MG63 (cell line): ENCODE data around the gene TERT. TPM values are rescaled to one million over a fixed set of nuclear protein-coding genes. Genes with fewer than 3 reads are reported as not detected.
"Not testable (repeated sequence)": the region's sequence is repeated elsewhere in the genome, so short reads cannot be mapped to it uniquely, and the experiment has no call there.

Experiments
- DNase-seq: peaks from one replicate; pipeline ENCODE4 v3.0.0-alpha.2; 2020
- H3K27me3 ChIP-seq: fragments of 250-450 bp; sonication (Bioruptor Pico); 2 replicates; pipeline ENCODE4 v1.5.1; 2020; ENCODE audit warnings: mild to moderate bottlenecking, moderate library complexity
- H3K36me3 ChIP-seq: fragments of 250-450 bp; sonication (Bioruptor Pico); 2 replicates; pipeline ENCODE4 v1.5.1; 2020; ENCODE audit warnings: mild to moderate bottlenecking, moderate library complexity
- H3K4me3 ChIP-seq: fragments of 250-450 bp; sonication (Bioruptor Pico); 2 replicates; pipeline ENCODE4 v1.5.1; 2020; ENCODE audit warnings: mild to moderate bottlenecking, moderate library complexity
- H3K9me3 ChIP-seq: fragments of 250-450 bp; sonication (Bioruptor Pico); 2 replicates; pipeline ENCODE4 v1.5.1; 2020; ENCODE audit warnings: mild to moderate bottlenecking, moderate library complexity
- total RNA-seq: library from RNA; depleted of rRNA; stranded (reverse); fragments of >200 nt; shearing (Covaris generic); gene quantifications from 2 replicates; pipeline ENCODE4 v1.2.3, GENCODE V29; 2014; ENCODE audit warnings: low replicate concordance

The TERT gene
- total RNA-seq, 1 experiment from 2014 or later: 2.4 TPM

- Histone ChIP-seq H3K9me3 (no peaks in the 10 kb centered on the region), H3K36me3 (peaks cover 5% of the 10 kb centered on the region), H3K27me3 (no peaks in the 10 kb centered on the region), H3K4me3 (no peak overlapping the region)
- no peak for DNase-seq
These were observed 15.3 kb downstream of the TERT start for GRCh38 chr5:1279443-1280151.

GRCh38 chr5:1278656-1279442 lies 16.0 kb downstream of the TERT start:
- H3K27me3 ChIP-seq: no peaks in the 10 kb centered on the region
- no peak overlapping the region for H3K4me3 ChIP-seq
- H3K36me3 ChIP-seq: peaks cover 5% of the 10 kb centered on the region
- no peak for DNase-seq
- H3K9me3 ChIP-seq: no peaks in the 10 kb centered on the region

GRCh38 chr5:1278216-1278615 lies 16.7 kb downstream of the TERT start:
- no peak for DNase-seq
- H3K9me3 ChIP-seq: no peaks in the 10 kb centered on the region
- H3K27me3 ChIP-seq: no peaks in the 10 kb centered on the region
- H3K36me3 ChIP-seq: peaks cover 5% of the 10 kb centered on the region
- H3K4me3 ChIP-seq: no peak overlapping the region

- H3K9me3 ChIP-seq: no peaks in the 10 kb centered on the region
- no peak overlapping the region for H3K4me3 ChIP-seq
- no peak for DNase-seq
- no peaks in the 10 kb centered on the region for H3K27me3 ChIP-seq
- H3K36me3 ChIP-seq: peaks cover 5% of the 10 kb centered on the region
These were observed 17.1 kb downstream of the TERT start for GRCh38 chr5:1277781-1278180.

GRCh38 chr5:1277331-1277730 lies 17.5 kb downstream of the TERT start:
- H3K27me3 ChIP-seq: no peaks in the 10 kb centered on the region
- H3K9me3 ChIP-seq: no peaks in the 10 kb centered on the region
- DNase-seq: no peak
- no peak overlapping the region for H3K4me3 ChIP-seq
- H3K36me3 ChIP-seq: peaks cover 5% of the 10 kb centered on the region

- H3K4me3 ChIP-seq: no peak overlapping the region
- no peak for DNase-seq
- peaks cover 5% of the 10 kb centered on the region for H3K36me3 ChIP-seq
- H3K27me3 ChIP-seq: no peaks in the 10 kb centered on the region
- H3K9me3 ChIP-seq: no peaks in the 10 kb centered on the region
These were observed 17.9 kb downstream of the TERT start for GRCh38 chr5:1276930-1277329.

GRCh38 chr5:1275397-1276391 lies 19.2 kb downstream of the TERT start:
- not testable (repeated sequence) for H3K9me3 ChIP-seq, DNase-seq, H3K27me3 ChIP-seq, H3K36me3 ChIP-seq, H3K4me3 ChIP-seq

- no peak for DNase-seq
- peaks cover 5% of the 10 kb centered on the region for H3K36me3 ChIP-seq
- H3K4me3 ChIP-seq: no peak overlapping the region
- H3K9me3 ChIP-seq: no peaks in the 10 kb centered on the region
- no peaks in the 10 kb centered on the region for H3K27me3 ChIP-seq
These were observed 20.4 kb downstream of the TERT start for GRCh38 chr5:1274471-1274870.

GRCh38 chr5:1273745-1274144 lies 21.1 kb downstream of the TERT start:
- Histone ChIP-seq H3K9me3 (no peaks in the 10 kb centered on the region), H3K27me3 (no peaks in the 10 kb centered on the region), H3K4me3 (no peak overlapping the region), H3K36me3 (peaks cover 5% of the 10 kb centered on the region)
- no peak for DNase-seq

- Histone ChIP-seq H3K4me3 (no peak overlapping the region), H3K9me3 (no peaks in the 10 kb centered on the region), H3K27me3 (no peaks in the 10 kb centered on the region), H3K36me3 (no peaks in the 10 kb centered on the region)
- DNase-seq: no peak
These were observed 22.7 kb downstream of the TERT start for GRCh38 chr5:1272201-1272600.

GRCh38 chr5:1270933-1271914 lies 23.6 kb downstream of the TERT start:
- Histone ChIP-seq H3K36me3 (no peaks in the 10 kb centered on the region), H3K27me3 (no peaks in the 10 kb centered on the region), H3K4me3 (no peak overlapping the region), H3K9me3 (no peaks in the 10 kb centered on the region)
- no peak for DNase-seq

- no peaks in the 10 kb centered on the region for H3K27me3 ChIP-seq
- no peaks in the 10 kb centered on the region for H3K36me3 ChIP-seq
- H3K4me3 ChIP-seq: no peak overlapping the region
- H3K9me3 ChIP-seq: no peaks in the 10 kb centered on the region
- no peak for DNase-seq
These were observed 24.4 kb downstream of the TERT start for GRCh38 chr5:1270426-1270825.

GRCh38 chr5:1268666-1269065 lies 26.2 kb downstream of the TERT start:
- Histone ChIP-seq H3K36me3 (no peaks in the 10 kb centered on the region; the same call in 1 of the 2 replicates), H3K27me3 (0 out of 2 replicates have a peak, but pooled peaks cover 2% of the 10 kb centered on the region), H3K9me3 (no peaks in the 10 kb centered on the region), H3K4me3 (no peak overlapping the region)
- DNase-seq: no peak

- Histone ChIP-seq H3K36me3 (no peaks in the 10 kb centered on the region; the same call in 1 of the 2 replicates), H3K9me3 (no peaks in the 10 kb centered on the region), H3K27me3 (0 out of 2 replicates have a peak, but pooled peaks cover 2% of the 10 kb centered on the region), H3K4me3 (no peak overlapping the region)
- DNase-seq: no peak
These were observed 26.8 kb downstream of the TERT start for GRCh38 chr5:1268056-1268455.

GRCh38 chr5:1267464-1267863 lies 27.4 kb downstream of the TERT start:
- not testable (repeated sequence) for H3K4me3 ChIP-seq, DNase-seq, H3K36me3 ChIP-seq, H3K9me3 ChIP-seq, H3K27me3 ChIP-seq

- H3K36me3 ChIP-seq: no peaks in the 10 kb centered on the region; the same call in 1 of the 2 replicates
- H3K9me3 ChIP-seq: no peaks in the 10 kb centered on the region
- H3K4me3 ChIP-seq: no peak overlapping the region
- DNase-seq: no peak
- H3K27me3 ChIP-seq: peaks cover 2% of the 10 kb centered on the region; the same call in 1 of the 2 replicates
These were observed 28.1 kb downstream of the TERT start for GRCh38 chr5:1266791-1267190.
